NT2/D1 (cell line): ENCODE data around the gene FIG4.
"Not testable (repeated sequence)": the region's sequence is repeated elsewhere in the genome, so short reads cannot be mapped to it uniquely, and the experiment has no call there.

Source experiments
- SUZ12 ChIP-seq: IDR thresholded peaks from 2 replicates; pipeline ENCODE4 v1.6.1; 2011; ENCODE audit not compliant: insufficient read length, insufficient read depth; ENCODE audit errors: extremely low read depth
- YY1 ChIP-seq: IDR thresholded peaks from 2 replicates; pipeline ENCODE4 v1.6.1; 2011; ENCODE audit not compliant: insufficient read length, insufficient read depth
- ZNF274 ChIP-seq: IDR thresholded peaks from 2 replicates; pipeline ENCODE4 v1.6.1; 2011; ENCODE audit warnings: mild to moderate bottlenecking, low read depth, low read length

GRCh38 chr6:109855476-109856040 lies 164.5 kb downstream of the FIG4 start:
- not testable (repeated sequence) for TF ChIP-seq ZNF274, YY1, SUZ12
